COLO829 (cell line): ENCODE data around the gene PLAGL2.

Experiments
- DNase-seq: peaks from one replicate; pipeline ENCODE4 v3.0.0; 2012; ENCODE audit warnings: low spot score

Gene PLAGL2

GRCh38 chr20:32231245-32231644 is 23.7 kb upstream of the PLAGL2 start:
- DNase-seq: no peak

- no peak for DNase-seq
Observed at GRCh38 chr20:32230707-32231106, 23.2 kb upstream of the PLAGL2 start.

GRCh38 chr20:32229251-32229747 is 21.8 kb upstream of the PLAGL2 start:
- no peak for DNase-seq

DNA sequence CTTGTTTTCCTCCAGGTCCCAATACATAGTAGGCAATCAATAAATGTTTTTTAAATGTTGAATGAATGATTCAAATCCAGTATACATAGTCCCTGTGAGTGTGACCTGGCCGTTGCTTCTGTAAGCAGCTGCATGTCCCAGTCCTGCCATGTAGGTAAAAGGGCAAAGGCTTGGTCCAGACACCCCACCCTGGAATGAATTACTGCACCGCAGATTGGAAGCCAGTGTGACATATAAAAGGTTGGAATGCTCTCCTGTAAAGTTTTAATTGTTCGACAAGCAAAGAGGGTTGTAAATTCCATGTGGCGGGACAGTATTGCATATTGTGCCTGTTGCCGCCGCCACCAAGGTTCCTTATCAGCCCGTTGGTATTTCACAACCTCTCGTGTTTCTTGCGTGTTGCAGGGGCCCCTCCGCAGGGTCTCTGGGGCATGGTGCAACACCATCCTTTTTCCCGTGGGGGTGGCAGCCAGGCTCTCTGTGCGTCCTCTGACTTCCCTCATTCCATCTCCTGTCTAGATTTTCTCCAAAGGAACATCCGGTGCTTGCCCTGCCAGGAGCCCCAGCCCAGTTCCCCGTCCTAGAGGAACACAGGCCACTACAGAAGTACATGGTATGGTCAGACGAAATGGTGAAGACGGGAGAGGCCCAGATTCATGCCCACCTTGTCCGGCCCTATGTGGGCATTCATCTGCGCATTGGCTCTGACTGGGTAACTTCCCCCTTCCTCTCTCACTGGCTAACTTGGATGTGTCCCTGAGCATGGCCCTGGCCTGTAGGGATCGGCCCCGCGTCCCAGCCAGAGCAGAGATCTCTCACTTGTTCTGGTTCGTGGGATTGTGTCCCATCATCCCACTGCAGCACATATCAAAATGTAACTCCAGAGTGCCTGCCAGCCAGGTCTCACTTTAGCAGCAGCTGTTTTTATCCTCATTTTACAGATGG is 20.5 kb upstream of the PLAGL2 start:
- DNase-seq: no peak

DNA sequence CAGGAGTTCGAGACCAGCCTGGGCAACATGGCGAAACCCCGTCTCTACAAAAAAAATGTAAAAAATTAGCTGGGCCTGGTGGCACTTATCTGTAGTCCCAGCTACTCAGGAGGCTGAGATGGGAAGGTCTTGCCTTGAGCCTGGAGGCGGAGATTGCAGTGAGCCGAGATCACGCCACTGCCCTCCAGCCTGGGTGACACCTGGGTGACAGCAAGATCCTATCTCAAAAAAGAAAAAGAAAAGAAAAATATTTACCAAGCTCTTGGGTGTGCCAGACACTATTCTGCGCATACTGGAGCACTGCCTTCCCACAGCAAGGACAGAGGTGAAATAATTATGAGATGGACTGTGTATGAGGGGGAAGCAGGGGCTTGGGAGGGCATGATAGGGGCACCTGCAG is 19.8 kb upstream of the PLAGL2 start:
- no peak for DNase-seq

GRCh38 chr20:32226391-32226790 is 18.8 kb upstream of the PLAGL2 start:
- DNase-seq: no peak

DNA sequence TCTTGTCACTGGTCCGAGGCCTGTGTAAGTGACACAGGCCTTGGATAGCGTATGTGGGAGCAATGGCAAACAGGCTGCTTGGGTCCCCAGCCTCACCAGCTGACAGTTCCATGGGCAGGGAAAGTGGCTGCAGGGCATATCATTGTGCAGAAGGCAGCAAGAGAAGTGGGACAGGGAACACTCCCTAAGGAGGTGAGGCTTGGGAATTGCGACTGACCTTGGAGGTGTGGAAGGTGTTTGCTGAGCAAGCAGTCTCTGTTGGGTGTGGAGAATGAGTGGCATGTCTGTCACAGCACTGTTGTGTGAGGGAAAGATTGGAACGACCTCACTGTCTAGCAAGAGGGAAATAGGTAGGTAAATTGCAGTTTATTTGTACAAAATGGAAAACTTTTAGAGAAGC is 16.9 kb upstream of the PLAGL2 start:
- DNase-seq: no peak

- DNase-seq: no peak
Observed at GRCh38 chr20:32218156-32218900, 10.8 kb upstream of the PLAGL2 start.

GRCh38 chr20:32216179-32217142 is 8.9 kb upstream of the PLAGL2 start:
- DNase-seq: no peak

GRCh38 chr20:32215729-32216128 is 8.2 kb upstream of the PLAGL2 start:
- DNase-seq: no peak

GRCh38 chr20:32215147-32215546 is 7.6 kb upstream of the PLAGL2 start:
- no peak for DNase-seq

DNA sequence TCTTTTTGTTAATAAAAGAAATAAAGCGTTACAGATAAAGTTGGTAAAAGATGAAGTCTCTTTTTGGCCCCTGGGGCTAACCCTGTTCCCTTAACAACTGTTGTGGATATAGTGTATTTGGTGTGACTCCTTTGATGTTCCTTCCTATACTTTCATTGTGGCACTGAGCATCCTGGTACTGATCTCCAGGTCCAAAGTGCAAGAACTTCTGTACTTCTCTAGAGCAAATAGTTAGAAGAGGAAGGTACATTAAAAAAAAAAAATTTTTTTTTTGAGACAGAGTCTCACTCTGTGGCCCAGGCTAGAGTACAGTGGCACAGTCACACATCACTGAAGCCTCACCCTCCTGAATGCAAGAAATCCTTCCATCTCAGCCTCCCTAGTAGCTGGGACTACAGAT is 6.3 kb upstream of the PLAGL2 start:
- no peak for DNase-seq

DNA sequence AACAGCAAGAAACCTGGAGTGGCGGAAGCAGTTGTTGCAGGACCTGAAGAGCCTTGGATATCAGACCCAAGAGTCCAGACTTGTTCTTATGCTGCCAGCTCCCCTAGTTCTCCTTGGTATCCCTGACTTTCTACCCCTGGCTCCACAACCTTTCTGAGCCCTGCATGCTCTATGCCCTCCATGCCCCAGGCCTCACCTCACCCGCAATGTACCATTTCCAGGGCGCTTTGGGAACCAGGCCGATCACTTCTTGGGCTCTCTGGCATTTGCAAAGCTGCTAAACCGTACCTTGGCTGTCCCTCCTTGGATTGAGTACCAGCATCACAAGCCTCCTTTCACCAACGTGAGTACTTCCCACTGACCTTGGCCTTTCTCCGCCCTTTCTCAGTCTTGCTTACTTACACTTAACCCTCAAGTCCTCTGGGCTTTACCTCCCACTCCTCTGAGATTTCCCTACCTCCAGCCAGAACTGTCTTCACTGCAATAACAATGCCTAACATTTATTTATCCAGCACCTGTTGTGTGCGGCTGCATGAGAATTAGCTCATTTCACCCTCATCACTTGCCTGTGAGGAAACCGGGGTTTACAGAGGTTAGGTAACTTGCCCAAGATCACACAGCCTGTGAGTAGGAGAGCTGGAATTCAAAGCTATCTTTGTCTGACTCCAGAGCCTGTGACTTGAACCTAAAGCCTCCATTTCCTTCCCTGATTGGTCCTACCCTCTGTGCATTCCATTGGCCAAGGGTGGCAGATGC is 2.5 kb upstream of the PLAGL2 start:
- no peak for DNase-seq

- no peak for DNase-seq
Observed at GRCh38 chr20:32208499-32209154, 1.1 kb upstream of the PLAGL2 start.

- peak; percentile 43 for DNase-seq
Observed at GRCh38 chr20:32206760-32207625, 550 bp downstream of the PLAGL2 start.

GRCh38 chr20:32205843-32206759 is 1.4 kb downstream of the PLAGL2 start:
- DNase-seq: no peak

DNA sequence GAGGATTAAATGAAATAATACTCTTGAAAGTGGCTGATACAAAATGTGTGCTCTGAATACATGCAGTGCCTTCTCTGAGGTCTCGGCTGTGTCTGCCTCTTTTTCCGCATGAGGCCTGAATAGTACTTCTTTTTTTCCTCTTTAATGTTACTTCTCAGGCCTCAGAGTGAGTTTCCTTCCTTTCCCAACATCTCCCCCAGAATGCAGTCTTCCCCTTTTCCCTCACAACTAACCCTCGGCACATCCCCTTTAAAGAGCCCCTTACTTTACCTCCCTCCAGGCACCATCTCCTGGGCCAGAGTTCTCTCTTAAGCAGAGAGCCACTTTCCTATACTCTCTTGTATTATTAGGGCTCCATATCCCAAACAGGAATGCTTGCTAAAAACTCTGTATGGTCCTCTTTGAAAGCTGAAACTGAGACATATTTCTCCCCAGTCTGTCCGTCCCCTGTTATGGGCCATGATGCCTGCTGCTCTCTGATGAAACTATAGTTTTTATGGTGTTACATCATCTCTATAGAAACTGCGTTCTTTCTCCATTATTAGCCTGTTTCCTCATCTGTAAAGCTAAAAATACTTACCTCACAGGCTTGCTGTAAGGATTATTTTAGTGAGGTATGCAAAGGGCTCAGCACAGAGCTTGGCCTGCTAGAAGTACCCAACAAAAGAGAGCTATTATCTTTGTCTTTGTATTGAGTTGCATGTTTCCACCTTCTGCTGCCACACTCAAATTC is 2.3 kb downstream of the PLAGL2 start:
- DNase-seq: no peak
